22Rv1 (cell line): Measurements from ENCODE around the gene SLC2A11.

Source experiments
- ZFX ChIP-seq: fragments of 450-650 bp; IDR thresholded peaks from 2 replicates; pipeline ENCODE4 v1.6.1; 2017; ENCODE audit warnings: antibody characterized with exemption, borderline replicate concordance
- TF ChIP-seq, protein P1 (sequence below): fragments of 450-650 bp; IDR thresholded peaks from 2 replicates; pipeline ENCODE4 v1.5.1; 2017; ENCODE audit warnings: mild to moderate bottlenecking

GRCh38 chr22:23815541-23816155 lies 42.0 kb upstream of the SLC2A11 start:
- TF ChIP-seq, protein P1, sequence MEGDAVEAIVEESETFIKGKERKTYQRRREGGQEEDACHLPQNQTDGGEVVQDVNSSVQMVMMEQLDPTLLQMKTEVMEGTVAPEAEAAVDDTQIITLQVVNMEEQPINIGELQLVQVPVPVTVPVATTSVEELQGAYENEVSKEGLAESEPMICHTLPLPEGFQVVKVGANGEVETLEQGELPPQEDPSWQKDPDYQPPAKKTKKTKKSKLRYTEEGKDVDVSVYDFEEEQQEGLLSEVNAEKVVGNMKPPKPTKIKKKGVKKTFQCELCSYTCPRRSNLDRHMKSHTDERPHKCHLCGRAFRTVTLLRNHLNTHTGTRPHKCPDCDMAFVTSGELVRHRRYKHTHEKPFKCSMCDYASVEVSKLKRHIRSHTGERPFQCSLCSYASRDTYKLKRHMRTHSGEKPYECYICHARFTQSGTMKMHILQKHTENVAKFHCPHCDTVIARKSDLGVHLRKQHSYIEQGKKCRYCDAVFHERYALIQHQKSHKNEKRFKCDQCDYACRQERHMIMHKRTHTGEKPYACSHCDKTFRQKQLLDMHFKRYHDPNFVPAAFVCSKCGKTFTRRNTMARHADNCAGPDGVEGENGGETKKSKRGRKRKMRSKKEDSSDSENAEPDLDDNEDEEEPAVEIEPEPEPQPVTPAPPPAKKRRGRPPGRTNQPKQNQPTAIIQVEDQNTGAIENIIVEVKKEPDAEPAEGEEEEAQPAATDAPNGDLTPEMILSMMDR: no peak
- no peak for TF ChIP-seq ZFX
